ENCODE results near the gene LRFN2.
A peak's percentile ranks its signal among the peaks of the same experiment; 100 is the strongest.

Gene LRFN2

GRCh38 chr6:40585651-40586269 lies 1.4 kb downstream of the LRFN2 start:
- DNase-seq = no peak

GRCh38 chr6:40585223-40585622 lies 1.9 kb downstream of the LRFN2 start:
- no peak for DNase-seq

DNA sequence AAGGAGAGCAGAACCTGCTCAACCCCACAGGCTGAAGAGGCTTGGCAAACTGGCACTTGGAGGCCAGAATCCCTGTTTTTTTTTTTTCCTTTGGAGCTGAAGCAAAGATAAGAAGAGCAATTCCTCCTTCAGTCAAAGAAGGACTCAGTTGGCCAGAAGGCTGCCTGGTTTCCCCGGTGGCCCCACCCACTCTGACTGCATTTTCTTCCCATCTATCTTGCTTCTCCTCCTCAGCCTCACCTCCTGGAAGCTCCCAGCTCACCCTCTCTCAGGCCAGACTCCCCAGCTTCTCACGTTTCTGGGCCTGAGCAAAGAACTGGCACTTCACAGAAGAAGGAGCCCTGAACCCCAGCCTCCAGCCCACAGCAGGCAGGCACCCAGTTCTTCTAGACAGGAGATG lies 2.4 kb downstream of the LRFN2 start:
- DNase-seq = no peak

DNA sequence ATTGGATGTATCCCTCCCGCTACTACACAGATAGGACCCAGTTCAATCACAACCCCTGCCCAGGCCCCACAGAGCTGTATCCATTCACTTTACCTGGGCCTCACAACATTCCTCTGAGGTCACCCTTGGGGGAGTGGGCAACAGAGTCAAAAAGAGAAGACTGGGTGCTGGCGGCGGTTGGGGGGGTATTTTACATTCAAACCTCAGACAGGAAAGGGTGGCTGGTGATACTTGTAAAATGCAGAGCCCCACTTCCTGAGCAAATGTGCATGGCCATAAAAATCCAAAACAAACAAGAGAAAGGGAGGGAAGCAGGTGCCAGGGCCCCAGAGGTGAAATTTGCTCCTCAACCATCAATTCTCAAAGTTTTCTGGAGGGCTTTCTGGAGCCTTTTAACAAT lies 3.5 kb downstream of the LRFN2 start:
- DNase-seq = no peak

- peak; percentile 53 for DNase-seq
These were observed 4.3 kb downstream of the LRFN2 start for GRCh38 chr6:40582892-40583291.

DNA sequence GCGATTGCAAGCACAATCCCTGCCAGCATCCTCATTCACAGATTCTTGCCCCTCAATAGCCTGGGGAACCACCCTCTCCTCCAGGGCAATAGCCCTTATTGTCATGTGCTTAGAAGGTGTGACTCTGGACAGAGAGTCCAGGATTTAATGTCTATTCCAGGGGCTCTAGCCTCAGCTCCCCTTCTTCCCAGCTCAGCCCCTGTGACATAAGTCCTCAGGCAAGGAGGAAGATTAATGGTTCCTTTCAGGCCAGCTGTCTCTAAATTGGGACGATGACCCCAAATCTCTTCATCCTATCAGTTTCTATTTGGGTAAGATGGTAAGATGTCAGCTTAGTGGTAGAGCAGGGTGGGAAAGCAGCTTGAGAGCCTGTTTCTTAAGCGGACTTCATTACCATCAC lies 8.1 kb downstream of the LRFN2 start:
- no peak for DNase-seq

DNA sequence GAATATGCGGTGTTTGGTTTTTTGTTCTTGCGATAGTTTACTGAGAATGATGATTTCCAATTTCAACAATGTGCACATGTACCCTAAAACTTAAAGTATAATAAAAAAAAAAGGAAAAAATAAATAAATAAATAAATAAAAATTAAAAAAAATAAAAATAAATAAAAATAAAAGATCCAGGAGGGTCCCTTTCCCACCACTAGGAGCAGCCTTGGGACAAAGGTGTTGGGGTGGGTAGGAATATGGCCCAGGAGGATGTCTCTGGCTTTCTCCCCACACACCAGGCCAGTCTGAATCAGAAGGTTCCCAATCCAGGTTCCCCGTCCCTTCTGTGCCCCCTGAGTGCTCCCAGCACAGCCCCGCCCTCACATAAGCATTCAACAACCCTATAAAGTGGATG lies 9.5 kb downstream of the LRFN2 start:
- no peak for DNase-seq

DNA sequence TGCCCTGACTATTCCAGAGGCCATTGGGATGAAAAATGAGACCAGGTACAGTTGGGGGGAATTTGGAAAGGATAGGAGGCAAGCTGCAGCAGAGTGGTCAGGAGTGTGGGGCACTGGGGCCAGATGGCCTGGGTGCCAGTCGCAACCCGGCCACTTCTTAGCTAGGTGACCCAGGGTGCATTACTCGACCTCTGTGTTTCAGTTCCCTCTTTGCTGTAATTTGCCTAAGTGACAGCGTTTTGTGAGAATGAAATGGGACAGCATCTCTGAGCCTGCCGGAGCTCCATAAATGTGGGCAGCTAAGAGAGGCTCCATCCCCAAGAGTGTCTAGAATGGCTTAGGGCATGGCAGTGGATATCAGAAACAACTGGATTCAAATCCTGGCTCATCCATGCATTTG lies 13.9 kb downstream of the LRFN2 start:
- DNase-seq = no peak

DNA sequence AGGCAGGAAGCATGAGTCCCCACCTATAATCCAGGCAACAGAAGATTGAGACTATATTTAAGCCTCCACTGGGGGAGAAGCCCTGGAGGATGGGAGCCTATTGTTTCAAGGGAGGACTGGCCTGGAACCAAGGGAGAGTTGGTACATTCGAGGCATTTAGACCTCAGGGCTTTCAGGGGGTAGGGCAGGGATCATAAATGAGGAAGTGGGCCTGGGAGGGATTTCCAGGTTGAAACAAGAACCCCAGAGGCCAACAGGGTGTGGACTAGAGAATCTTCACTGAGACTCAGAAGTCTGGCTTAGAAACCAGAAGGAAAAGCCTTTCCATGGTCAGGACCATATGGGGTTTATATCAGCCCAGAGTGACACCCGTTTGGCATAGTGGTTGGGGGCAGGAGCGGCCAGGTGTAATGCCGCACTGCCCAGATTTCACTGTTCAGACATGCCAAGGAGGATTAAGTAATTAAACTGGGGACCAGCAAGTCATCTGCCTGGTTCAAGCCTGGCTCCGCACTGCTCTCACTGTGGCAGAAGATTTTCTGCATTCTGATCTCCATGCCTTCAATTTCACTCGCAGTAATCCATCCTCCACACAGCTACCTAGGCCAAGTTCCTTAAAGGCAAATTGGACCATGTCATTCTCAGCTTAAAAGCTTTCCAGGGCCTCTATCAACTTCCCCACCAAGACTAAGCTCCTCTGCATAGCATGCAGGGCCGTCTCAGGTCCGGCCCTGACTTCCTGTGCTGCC lies 17.8 kb downstream of the LRFN2 start:
- peak; percentile 25 for DNase-seq

GRCh38 chr6:40568062-40568708 lies 19.0 kb downstream of the LRFN2 start:
- DNase-seq = no peak

GRCh38 chr6:40563111-40563510 lies 24.1 kb downstream of the LRFN2 start:
- DNase-seq = no peak

DNA sequence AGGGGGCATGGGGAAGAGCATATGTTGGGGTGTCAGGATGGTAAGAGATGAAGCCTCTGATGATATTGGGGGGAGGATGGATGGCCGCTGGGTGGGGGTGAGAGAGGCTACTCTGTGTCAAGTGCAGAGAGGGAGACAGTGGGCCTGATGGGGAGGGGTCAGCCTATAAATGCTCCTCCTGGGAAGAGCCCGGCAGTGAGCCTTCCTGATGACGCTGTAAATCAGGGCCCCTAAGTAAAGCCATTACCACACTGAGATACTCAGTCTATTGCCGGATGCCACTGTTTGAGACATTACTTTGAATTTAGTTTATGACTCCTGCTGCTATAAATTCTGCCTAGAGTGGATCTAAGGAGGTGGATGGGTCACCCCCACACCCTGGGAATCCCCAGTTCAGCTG lies 28.1 kb downstream of the LRFN2 start:
- no peak for DNase-seq

DNA sequence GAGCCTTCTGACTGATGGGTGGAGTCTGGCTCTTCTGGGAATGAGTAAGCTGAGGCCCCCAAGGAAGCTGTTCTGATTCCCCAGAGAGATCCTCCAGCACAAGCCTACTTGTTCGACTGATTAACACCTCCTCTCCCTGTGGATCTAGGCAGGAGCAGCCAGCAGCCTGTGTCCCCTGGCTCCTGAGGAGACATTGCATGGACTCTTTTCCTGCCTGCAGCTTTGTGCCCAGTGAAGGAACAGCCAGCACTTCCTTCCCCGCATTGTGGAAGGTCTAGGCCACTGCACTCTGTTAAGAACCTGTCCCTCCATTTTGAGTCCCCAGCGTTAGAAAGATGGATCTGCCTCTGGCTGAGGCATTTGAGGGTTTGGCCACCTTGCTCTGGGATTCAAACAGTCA lies 29.1 kb downstream of the LRFN2 start:
- DNase-seq = no peak

DNA sequence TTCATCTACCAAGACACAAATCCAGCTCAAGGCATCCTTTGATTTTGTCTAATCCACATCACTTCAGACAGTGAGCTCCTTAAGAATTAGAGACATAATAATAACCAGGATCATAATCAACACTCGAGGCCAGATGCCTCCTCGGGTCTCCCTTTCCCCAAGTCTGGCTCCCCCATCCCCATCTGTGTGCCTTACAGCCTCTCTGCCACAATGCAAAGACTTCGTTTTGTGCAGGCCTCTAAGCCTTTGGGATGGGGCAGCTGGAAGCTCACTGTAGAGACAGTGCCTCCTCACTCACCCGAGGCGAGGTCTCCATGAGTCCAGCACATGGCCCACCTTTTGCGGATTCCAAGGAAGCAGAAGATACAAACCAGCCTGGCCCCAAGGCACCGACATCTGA lies 30.3 kb downstream of the LRFN2 start:
- DNase-seq = no peak

DNA sequence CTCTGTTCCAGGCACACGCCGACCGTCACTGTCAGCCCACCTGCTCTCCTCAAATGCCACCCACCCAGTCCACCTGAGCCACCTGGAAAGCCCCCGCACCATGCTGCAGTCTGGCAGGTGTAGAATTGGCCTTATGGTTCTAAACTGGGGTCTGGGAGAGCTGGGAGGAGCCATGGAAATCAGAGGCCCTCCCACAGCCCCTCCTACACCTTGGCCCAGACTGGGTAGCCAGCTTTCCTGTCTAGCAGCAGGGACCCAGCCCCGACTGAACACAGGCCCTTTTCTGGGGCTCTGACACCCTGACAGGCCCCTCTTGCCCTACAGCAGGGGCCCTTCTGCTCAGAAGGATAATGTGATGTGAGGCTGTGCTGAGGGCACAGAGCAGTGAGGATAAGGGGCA lies 31.1 kb downstream of the LRFN2 start:
- DNase-seq = no peak

DNA sequence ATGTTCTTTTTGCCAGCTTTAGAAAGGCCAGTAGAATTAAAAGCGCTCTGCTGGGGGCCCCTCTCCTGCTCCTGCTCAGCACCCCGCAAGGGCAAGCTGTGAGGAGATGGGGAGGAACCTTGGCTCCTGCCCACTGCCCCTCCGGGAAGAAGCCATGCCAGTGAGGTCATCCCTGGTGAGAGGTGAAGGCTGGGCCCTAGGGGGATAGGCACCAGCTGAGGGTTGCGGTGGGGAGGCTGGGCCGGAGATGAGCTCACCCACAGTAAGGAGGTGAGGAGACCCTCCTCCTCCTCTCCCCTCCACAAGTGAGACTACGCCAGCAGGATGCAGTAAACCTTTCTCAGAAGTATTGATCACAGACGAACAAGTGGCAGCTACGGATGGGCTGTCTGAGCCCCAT lies 32.1 kb downstream of the LRFN2 start:
- no peak for DNase-seq

DNA sequence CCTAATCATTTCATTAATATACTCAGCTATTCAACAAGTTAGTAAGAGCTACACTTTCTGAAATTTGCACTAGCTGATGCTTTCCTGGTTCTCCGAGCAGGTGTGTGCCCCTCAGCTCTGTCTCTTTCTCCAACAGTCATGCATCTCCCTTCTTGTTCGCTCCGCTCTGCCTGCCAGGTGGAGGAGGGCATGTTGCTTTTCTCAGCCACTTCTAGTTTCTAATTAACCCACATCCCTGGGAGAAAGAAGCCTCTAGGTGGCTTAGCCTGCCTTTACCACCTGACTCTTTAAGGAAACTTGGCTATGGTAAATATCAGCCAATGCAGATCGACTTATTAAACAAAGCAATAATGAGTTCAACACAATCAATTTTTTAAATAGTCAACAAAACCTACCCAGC lies 34.2 kb downstream of the LRFN2 start:
- no peak for DNase-seq

DNA sequence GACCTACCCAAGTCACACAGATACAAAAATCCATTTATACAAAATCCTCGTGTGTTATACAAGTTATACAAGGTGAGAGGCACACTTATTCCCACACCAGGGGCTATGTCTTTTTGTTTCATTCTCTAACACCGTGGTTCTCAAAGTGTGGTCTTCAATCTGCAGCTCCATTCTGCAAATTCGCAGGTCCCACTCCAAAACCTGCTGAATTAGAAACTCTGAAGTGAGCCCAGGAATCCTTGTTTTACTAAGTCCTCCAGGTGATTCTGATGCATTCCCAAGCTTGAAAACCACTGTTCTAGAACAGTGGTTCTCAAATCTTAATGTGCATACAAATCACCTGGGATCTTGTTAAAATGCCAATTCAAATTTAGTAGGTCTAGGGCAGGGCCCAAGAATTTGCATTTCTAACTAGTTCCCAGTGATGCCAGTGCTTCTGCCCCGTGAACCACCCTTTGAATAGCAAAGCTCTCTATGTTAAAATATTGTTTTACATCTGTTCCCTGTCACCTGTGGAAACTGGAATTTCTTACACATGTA lies 35.1 kb downstream of the LRFN2 start:
- no peak for DNase-seq

DNA sequence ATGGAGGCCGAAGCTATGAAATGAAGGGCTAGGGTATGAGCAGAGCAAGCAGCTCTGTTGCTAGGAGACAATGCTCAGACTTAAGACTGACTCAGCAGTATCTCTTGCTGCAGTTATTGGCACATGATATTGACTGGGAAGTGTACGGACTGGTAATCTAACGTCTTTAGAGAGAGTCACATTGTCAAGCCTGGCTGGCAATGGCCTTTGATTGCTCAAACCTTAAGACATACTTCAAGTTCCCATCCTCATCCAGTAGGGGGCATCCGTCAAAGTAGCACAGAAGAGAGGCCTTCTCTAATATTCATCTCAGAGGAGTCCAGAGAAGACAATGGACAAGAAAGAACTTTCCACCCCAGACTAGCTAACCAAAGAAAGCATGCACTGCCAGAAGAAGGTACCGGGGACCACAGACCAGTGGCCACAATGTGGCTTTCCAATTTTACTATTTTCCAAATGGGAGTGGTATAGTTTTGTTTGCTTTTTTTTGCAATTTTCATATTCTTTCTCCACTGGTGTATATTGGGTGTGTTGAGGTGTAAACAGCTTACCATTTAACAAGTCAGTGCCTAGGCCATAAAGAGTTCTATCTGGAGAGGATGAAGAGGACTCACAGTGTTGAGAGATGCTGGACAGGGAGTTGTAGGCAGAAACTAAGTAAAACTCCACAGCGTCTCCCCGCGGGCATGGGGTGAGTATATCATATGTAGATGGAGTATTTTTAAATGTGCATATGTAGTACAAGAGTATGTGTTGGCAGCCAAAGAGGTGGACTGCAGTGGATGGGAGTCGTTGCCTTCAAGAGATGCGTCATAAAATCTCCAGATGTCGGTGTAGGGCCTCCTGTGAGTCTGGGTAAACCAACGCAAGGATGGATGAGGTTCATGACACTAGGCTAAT lies 36.7 kb downstream of the LRFN2 start:
- peak; percentile 80 for DNase-seq

DNA sequence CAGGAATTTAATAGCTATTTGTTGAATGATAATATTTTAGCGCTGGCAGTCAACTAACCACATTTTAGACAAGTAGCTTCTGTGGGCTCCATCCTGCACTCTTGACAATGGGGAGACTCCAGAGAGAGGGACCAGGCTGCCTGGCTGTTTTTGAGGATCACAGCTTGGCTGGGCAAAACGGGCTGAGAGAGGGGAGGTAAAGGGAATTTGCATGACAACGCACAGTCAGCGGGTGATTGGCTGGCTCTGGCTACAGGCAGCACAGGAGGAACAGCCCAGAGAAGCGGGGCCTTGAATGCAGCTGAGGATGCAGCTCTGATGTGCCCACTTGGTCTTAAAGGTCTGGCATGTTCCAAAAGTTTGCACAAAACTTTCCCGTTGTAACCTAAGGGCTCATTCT lies 41.2 kb downstream of the LRFN2 start:
- no peak for DNase-seq

DNA sequence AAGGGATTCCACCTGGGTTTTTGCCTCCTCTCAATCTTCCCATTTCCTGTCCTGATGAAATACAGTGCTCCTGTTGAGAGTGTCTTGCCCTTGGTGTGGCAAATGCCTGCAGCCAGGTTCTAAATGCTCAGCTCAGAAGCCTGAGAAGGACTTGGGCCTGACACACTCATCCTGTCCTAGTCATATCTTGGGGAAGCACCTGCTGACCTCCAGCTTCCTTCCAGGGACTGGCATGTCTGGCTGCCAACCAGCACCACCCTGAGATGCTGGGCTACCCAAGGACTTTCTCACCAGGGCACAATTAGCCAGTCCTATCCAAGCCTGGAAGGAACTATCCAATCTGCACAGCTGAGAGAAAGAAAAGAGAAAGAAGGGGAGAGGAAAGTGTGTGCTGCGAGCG lies 43.4 kb downstream of the LRFN2 start:
- peak; percentile 52 for DNase-seq

DNA sequence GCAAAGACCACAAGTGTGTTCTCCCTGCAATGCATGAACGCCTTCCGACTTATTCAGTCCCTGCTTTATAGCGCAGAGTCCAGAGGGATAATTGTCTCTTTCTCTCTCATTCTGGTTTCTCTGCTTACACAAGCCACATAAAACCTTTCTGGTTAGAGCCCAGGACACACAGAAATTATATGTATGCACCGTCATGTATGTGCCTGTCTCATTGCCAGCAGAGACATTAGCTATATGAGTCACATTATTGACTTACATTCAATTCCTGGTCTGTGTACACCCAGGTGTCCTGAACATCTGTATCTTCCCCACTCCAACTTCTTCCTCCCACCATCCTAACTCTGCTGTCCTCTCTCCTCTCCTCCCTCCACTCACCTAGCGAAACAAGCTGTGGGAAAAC lies 44.0 kb downstream of the LRFN2 start:
- DNase-seq = no peak

DNA sequence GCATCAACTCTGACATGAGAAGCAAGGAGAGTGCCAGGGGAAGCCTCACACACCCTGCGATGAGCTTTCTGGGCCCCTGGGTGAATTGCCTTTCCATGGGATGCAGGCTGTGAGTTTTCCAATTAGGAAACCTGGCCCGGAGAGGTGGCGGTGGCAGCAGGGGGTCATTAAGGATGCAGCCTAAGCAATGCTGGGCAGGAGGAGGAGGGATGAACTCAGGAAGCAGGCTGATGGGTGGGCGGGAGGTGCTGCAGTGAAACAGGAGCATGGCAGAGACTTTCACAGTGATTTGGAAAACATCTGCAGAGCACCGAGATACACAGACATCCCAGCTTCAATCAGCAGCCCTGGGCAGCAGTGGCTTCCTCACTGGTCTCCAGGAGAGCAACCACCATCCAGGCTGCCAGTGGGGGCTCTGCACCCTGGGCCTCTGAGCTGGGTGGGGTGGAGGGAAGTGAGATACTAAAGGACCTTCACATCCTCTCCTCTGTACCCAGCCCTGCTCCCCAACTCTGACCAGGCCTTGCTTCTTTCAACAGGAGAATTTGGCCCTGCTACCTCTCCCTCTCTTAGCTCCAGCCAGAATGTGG lies 44.9 kb downstream of the LRFN2 start:
- DNase-seq = no peak
